HT-29 (cell line): Measurements from ENCODE around the gene FANCG. TPM values are rescaled to one million over a fixed set of nuclear protein-coding genes. Genes with fewer than 3 reads are reported as not detected.
A peak's percentile ranks its signal among the peaks of the same experiment; 100 is the strongest.

ENCODE experiments used
- DNase-seq: peaks from one replicate; pipeline ENCODE4 v3.0.0-alpha.2; 2015; ENCODE audit warnings: low spot score
- total RNA-seq: library from RNA; depleted of rRNA; stranded (reverse); fragments of >200 nt; shearing (Covaris generic); gene quantifications from 2 replicates; pipeline ENCODE4 v1.2.3, GENCODE V29; 2014; rRNA removed

The FANCG gene
- 51.1 and 62.5 TPM in 2 replicates for total RNA-seq

DNA sequence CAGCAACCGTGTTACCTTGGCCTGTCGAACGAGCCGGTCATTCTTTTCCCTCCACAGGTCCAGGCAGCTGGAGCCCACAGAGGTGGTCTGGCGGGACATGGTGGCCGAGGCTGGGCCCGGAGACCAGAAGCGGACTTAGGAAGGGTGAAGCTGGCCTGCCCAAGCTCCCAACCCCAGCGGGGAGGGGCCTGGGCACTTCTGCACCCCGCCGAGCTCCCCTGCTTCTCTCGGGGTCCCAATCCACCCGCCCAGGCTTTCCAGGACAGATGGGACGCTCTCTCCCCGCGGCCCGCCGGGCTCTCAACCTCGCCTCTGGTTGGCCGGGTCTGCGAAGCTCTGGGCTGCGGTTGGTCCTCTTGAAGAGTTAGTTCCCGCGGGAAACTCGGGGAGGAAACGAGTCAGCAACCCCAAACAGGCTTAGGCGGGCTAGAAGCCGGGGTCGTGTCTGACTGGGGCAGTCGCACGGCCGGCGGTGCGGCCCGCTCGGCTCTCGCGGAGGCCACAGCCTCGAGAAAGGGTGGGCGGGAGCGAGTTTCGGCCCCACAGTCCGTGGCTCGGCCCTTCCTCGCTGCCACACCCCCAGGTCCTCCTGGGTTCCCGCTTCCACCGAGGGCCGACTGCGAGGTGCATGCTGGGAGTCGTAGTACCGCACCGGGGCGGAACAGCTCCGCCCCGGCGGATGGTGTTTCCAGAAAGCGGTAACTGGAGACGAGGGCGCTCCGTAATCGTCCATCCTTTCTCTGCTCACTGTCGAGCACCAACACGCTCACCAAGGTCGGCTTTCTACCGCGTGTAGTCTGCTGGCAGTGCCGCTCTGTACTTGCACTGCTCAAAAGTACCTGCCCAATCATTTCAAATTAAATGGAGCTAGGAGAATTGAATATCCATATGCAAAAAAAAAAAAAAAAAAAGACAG lies at the start of gene FANCG:
Gene FANCG (minus strand): TSS at position 517 of the 916 bp plus-strand sequence. CDS start 418 bp downstream, at position 99.
- peak; percentile 93 for DNase-seq

DNA sequence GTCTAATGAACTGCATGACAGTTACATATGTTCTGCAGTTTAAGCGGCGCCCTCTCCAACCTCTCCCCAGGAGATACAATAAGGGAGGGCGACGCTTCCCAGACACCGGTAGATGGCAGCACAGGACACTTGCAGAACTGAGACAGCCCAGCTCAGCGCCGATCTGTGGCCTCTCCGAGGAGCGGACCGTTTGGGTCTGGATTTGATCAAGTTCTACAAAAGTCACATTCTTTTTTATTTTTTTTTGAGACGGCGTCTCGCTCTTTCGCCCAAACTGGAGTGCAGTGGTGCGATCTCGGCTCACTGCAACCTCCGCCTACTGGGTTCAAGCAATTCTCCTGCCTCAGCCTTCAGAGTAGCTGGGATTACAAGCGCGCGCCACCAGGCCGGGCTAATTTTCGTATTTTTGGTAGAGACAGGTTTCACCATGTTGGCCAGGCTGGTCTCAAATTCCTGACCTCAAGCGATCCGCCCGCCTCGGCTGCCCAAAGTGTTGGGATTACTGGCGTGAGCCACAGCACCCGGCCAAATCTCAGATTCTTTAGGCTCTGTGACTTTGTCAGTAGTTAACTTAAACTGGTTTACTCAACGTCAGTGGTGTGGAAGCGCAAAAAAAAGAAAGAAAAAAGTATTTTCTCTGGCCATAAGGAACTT lies 37.3 kb upstream of the FANCG start:
- DNase-seq: peak; percentile 96

DNA sequence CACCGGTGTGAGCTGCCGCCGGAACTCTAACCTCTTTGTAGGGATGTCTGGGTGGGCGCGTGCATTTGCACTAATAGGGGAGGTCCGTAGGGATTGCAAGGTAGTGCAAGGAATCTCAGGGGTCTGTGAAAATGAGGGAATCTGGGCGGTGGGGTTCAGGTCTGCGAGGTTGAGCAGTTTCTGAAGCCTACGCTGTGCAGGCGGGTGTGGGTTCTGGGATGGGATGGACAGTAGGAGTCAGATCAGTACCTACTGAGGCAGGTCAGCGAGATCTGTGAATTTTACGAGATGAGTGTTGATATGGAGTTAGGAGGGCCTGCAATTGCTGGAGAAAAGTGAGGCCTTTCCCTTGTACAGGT lies 36.8 kb upstream of the FANCG start:
- no peak for DNase-seq

DNA sequence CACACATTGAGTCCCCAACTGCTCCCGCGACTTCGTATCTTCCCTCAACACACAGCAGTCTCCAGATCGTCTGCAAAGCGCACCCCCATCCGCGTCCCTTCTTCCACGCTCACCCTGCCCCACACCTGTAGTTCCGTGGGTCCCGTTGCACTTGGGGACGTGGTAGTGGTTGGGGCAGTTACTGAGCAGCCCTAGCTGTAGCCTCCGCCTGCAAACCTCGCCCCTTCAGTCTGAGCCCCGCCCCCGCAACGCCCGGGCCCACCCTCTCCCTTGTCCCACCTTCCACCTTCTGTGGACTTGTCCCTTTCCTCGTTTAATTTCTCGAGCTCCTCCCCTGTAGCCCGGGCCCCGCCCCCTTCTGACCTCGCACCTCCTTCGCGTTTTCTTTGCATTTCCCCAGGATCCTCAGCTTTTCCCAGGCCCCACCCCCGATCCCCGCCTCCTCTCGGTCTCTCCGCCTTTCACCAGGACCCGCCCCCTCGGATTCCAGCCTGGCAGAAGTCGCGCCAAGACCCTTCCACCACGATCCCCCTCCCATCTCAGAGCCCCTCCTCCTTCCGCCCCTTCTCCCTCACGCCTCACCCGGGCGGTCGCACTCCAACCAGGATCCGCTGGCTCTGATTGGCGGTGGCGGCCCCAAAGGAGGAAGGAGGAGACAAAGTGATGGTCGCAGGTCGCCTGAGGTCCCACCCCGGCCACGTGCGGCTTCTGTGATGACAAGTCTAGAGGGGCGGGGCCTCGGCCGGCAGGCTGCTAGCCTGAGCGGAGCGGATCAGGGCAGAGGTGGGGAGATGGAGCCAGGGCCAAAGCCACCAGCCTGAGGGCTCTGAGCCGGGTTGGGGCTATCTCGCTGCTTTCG lies 36.2 kb upstream of the FANCG start, which contains the start of gene ATOSB:
Gene ATOSB (minus strand): TSS at position 183 of the 859 bp plus-strand sequence. CDS start 7,588 bp downstream, outside the sequence.
- DNase-seq: peak; percentile 92

DNA sequence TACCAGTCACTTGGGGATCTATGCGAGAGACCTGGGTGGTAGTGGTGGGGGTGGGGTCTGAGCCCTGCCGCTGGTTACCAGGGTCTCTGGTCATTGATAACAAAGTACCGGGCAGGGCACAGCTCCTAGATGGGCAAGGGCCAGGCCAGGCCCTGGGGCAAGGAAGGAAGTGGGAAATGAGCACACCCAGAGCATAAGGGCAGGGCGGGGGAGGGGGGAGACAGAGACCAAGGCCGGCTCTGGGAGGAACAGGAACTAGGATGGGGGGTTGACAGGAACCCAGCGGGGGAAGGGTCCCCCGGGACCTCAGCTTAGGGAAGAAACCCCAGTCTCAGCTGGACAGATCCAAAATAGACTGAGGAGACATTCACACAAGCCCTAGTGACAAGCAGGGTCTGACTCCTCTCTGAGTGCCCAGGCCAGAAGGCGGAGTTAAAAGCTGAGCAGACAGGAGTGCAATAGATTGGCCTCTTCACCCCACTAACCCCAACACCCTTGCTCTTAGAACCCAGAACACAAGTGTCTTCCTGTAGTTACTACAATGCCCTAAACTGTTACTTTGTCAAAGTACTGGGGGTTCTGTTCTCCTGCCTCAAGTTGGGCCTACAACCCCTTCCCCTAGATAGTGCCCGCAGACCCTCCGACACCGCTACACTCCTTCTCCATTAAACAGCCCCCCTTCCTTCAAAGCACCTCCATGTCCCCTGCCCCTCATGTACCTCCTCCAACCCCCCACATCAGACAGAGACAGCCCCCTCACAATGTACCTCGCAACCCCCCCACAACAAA lies 35.3 kb upstream of the FANCG start:
- DNase-seq: peak; percentile 66

DNA sequence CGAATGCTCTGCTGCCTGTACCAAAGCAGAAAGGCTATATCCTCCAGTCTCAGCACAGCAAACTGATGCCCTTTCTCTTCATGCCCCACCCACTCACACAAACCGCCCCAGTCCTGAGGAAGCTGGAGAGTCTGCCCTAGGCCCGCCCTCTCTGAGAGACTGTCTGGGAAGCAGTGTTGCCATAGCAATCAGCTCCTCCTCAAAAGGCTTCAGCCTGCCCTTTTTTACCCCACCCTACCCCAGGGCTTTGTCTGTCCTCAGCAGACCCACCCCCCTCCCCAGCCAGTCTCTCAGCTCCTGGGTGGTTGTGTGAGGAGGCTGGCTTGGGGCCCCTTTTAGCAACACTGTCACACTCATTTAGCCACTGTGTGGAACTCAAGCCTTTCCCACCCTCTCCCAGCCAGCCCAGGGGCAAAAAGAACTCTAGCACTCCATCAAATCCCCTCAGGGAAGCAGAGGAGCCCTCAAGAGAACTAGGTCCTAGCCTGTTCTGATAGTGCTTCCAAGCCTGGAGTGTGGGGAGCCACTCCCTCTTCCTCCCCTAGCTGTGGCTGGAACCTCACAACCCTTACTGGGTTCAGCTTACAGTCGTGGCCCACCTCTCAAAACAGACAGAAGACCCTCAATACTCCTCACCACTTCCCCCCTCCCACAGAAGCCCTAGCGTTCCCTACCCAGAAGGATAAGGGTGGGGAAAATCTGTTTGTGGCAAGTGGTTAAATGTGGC lies 34.5 kb upstream of the FANCG start:
- DNase-seq: peak; percentile 91

DNA sequence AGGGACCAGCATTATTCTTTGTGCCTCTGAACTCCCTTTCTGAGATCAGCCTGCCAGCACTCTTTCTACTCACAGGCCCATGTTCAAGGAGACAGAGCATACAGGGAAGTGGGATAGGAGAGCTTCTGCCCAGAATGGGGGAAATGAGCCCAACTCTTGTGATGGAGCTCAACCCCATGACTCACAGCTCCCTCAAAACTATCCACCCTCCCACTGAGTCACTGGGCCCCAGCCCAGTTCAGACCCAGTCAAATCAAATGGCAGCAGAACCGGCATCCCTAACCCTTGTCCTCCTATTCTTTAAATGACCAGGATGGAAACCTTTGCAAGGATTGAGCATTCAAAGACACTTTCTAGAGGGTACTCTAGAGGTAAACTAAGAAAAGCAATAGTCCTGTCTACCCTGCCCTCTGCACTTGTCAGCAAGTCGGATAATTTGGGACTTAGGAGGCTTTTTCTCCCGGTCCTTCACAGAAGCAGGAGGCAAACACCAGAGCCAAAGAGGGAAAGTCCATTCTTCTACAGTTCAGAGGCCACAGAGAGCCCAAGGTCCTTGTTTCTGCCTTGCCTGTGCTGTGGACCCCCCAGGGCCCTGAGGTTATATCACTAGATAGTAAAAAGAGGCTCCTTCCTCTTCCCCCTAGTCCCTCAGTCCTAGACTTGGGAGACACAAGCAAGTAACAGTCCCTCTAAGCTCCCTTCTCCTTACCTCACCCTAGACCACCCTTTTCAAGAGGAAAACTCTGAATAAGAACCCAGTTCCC lies 32.7 kb upstream of the FANCG start:
- DNase-seq: no peak

DNA sequence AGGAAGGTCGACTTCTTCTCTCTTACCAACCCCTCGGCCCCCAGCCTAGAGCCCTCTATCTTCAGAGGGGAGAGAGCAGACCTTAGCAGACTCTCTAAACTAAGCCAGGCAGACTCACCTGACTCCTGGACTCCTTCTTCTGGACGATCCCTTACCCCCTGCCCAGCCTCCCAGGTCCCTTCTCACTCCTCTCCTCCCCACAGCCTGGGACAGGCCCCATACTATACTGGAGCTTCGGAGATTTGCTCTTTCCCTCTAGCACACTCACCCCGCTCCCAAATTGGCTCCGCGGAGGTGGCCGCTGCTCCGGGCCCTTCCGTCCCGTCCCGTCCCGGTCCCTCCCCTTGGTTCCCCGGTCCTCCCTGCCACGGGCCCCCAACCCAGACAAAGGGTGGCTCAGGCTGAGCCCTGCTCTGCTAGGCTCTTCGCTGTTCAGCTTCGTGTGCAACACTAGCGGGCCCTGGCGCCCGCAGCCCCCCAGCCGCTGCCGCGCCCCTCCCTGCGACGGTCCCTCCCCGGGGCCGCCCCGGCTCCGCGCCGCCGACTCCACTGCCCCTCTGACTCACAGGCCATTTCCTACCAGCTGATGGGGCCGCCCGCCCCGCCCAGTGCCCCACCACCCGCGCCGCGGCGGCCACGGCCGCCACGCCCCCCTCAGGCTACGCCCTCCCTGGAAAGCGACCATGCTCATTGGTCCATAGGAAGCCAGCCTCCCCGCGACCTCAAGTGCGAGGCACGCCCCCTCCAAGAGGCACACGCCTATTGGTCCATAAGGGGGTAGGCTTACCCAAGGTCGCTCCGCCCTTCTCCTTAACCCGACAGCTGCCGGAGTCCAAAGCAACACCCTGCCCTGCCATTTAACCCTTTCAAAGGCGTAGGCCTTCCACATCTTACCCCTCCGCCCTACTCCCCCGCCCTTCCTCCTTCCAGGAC lies 31.5 kb upstream of the FANCG start:
- DNase-seq: peak; percentile 95

DNA sequence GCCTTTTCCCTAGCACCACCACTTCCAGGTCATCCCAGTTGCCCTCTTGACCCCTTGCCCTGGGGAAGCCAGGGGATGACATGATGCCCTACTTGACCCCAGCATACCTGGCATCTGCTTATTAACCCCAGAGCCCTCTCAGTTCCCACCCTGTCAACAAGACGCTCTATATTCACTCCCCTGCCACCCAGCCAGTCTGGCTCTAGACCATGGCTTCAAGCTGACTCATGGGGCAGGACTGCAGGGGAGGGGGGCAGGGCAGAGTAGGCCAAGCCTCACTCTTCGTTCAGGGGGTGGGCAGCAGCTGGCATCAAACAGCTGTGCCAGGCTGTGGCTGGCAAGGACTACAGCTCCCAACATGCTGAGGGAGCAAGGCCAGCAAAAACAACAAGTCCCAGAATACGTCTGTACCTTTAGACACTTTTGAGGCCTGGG lies 30.6 kb upstream of the FANCG start:
- DNase-seq: peak; percentile 50

DNA sequence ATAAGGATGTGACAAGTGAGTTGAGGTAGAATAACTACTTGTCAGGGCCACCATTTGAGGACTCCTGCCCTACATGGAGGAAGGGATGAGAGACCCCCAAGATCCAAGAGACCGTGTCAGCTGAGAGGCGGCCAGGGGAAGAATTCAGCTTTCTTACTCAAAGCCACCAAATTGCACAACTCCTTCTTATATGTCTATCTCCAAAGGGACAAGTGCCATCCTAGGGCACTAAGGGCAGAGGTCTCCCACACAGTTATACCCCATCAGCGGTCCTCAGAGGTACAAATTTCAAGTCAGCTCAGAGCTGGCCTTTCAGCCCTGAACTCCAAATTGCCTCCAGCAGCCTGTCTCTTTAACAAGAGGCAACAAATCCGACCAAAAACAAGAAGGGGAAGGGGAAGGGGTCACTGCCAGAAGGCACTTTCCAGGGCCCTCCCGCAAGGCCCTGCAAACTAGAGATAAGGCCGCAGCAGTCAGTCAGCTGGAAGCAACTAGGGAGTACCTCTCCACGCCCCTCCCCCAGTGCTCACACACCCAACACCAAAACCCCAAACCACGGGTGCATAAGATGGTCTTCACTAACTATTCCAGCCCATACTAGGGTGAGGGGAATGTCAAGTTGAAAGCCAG lies 29.3 kb upstream of the FANCG start:
- no peak for DNase-seq

DNA sequence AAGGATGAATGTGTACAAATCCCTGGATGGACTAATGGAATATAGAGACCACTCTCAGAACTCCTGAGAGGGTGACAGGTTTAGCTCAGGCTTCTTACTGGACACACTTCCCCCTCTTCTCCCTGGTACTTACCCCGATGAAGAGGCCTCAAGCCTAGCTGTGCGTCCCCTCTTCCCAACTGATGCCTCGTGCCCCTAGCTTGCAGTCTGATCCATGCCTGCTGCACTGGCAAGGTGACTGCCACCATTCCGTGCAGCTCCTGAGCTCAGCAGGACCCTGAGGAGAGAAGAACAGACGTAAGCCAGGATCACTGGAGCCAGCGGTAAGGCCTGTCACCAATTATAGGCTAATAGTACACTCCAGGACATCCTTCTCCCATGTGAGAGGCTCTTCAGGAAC lies 28.7 kb upstream of the FANCG start:
- no peak for DNase-seq

DNA sequence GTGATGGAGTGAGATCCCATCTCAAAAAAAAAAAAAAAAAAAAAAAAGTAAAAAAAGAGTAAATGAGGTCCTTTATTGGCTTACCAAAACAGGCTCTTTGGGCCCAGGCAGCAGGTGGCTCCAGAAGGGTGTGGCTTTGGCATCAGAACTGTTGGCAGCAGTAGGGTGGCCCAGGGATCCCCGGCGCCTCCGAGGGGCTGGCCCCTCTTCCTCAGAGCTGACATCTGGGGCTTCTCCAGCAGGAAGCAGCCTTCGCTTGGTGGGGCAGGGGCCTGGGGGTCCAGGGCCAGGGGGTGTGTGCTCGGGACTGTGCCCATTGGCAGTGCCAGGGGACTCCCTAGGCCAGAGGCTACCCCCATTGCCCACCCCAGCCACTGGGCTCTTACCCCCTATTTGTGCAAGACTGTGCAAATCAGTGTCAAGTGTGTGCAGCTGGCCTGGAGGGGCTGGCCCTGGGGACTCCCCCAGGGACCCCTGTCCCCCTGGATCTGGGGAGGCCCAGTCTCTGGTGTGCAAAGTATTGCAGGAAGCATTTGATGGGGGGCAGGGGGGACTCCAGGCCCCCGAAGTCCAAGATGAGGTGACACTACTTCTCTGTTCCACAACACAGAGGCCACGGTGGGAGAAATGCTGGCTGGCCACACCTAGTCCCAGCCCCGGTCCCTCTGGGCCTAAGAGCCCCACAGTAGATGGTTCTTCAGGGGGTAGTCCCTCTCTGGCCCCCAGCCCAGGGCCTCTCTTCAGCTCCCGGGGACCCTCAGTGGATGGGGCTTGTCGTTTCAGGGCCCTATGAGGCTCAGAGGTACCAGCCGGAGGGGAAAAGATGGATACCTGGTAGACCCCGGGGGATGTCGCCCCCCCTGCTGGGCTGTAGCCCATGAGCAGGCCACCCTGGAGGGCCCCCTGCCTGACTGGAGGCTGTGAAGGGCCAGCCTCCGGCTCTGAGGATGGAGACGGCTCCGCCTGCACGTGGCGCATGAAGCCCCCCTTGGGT lies 27.9 kb upstream of the FANCG start:
- no peak for DNase-seq

DNA sequence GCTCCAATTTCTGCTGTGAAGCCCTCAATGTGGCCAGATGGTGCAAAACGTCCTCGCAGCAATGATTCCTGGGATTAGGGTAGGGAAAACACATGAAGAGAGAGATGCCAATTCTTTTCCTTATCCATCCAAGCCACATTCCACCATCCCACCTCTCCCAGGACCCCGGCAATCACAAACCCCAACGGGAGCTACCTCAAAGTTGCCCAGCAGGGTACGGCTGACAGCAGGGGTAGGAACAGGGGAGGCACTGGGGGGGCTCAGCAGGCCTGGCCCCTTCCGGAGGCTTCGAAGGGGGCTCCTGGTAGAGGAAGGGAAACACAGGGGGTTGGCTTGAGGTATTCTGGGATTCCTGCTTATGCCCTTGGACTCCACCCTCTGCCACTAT lies 26.6 kb upstream of the FANCG start:
- no peak for DNase-seq

DNA sequence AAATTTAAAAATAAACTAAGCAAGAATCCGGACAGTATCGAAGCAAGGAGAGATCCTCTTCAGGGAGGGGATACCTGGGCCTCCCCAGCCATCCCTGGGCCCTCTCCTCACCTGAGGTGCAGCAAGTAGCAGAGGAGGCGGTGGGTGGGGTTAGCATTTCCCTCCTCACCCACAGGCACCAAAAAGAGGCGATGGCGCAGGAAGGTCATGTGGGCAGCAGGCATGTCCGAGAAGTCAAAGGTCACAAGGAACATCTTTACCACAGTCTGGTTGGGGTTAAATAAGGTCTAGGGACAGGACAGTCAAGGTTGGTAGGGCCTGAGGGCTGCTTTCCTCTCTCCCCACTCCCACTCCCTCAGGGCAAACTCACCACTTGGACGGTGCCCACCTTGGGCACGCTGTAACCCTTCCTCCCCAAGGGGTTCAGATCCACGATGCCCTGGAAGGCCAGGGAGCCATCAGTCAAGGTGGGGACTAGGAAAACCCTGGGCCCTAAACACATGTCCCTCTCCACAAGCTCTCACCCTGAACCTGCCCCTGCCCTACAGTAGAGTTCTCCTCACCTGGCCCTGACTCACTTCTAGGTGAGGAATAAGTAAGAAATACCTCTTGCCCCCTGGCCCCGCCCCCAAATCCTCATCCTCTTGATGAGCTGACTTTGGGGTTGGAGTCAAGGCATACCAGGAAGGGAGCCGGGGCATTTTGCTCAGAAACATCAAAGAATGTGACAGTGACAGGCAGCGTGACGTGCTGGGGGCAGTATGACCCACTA lies 26.0 kb upstream of the FANCG start:
- no peak for DNase-seq

DNA sequence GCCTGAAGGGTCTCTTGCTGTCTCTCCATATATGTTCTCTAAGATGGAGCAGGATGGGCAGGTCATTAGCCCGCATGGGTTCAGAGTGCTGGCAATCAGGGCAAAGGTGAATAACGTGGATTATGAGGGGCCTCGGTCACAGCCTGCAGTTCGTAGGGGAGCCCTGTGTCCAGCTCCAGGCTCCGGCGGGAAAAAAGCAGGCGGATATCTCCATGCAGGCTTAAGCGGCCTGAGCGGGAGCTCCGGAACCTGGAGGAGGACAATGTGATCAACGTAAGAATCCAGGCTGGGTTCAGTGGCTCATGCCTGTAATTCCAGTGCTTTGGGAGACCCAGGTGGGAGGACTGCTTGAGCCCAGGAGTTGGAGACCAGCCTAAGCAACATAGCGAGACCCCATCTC lies 25.4 kb upstream of the FANCG start:
- no peak for DNase-seq

DNA sequence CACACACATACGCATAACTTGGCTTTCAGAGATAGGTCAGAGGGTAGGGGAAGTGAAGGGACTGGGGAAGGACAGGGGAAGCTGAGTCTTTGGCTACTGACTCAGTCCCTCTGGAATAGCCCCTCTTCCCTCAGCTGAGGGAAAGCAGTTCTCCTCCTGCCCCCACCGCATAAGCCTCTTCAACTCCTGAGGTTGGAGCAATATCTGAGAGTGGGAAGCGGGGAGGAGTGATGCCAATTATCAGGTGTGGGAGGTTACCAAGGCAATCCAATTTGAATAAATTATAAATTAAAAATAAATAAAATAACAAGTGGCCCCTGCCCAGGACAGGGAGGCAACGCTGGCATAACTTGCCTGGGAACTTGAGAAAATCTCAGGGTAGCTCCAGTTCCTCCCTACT lies 24.8 kb upstream of the FANCG start:
- no peak for DNase-seq
